ENCODE data around the gene ITPKC. TPM values are rescaled to one million over a fixed set of nuclear protein-coding genes. Genes with fewer than 3 reads are reported as not detected.
A peak's percentile ranks its signal among the peaks of the same experiment; 100 is the strongest.

Gene ITPKC
- total and polyA plus RNA-seq, 10 of the 15 experiments (the other 5 are each of a cell fraction or from before 2014, with no cell fraction given) = 0.03 to 6.4 (median 3.5) TPM

- in situ Hi-C loops (cut with MboI) = no loop called here
- no peak for ATAC-seq
- Histone ChIP-seq H3K4me3 (no peak overlapping the region), H3K4me2 (ENCODE audit: control insufficient read depth, insufficient read depth) (no peak overlapping the region), H3K27ac (ENCODE audit: control insufficient read depth, insufficient read depth) (no peak overlapping the region), H3K9ac (ENCODE audit: control insufficient read depth, insufficient read depth, low read length) (no peak overlapping the region), H3K27me3 (replicated peaks in 1 of 2; ENCODE audit: control insufficient read depth in 2 of 2, insufficient read depth in 2 of 2, low read length in 1 of 2) (no peaks in the 10 kb centered on the region), H3K79me2 (ENCODE audit: control insufficient read depth, insufficient read depth, low read length) (no peaks in the 10 kb centered on the region), H3K4me1 (ENCODE audit: control insufficient read depth, insufficient read depth, low read length) (peaks cover 26% of the 10 kb centered on the region), H3K9me3 (replicated peaks; ENCODE audit: control insufficient read depth, insufficient read depth, low read length) (no peaks in the 10 kb centered on the region), H4K20me1 (ENCODE audit: control insufficient read depth, insufficient read depth) (no peaks in the 10 kb centered on the region), H2AFZ (ENCODE audit: control insufficient read depth, low read depth, low read length) (no peak overlapping the region), H3K36me3 (ENCODE audit: control insufficient read depth in 2 of 2, insufficient read depth in 2 of 2, low read length in 1 of 2) (no peaks in the 10 kb centered on the region; a peak in 1 of 4 replicates)
- CTCF ChIA-PET = interaction anchor here (1.3 kb wide), 1 partner anchor 118 kb away, joined by 4 read pairs; no protein-coding TSS in a partner anchor
- SMC1A ChIA-PET (ENCODE audit: uncharacterized antibody, unreplicated experiment) = interaction anchor here (1.2 kb wide), 1 partner anchor 117 kb away, joined by 3 read pairs; no protein-coding TSS in a partner anchor
- POLR2A ChIA-PET = no interaction called here
- TF ChIP-seq BCL3 (IDR thresholded peaks at IDR 0.05; ENCODE audit: borderline replicate concordance, insufficient read depth, low read depth, low read length, poor library complexity, severe bottlenecking) = peak; percentile 8
- no peak for TF ChIP-seq ZNF687 (IDR thresholded peaks at IDR 0.05)
- DNase-seq (ENCODE audit: low read depth, low spot score) = no peak
- no peak for FAIRE-seq
- BruUV-seq (replicated peaks) = TSS peak; percentile 49
- WGBS (ENCODE audit: insufficient coverage, insufficient replicate concordance, low lambda C conversion rate, missing lambda C conversion rate) = 58% methylated on average over 1 of the region's 1 CpG
- intact Hi-C loops (cut with micrococcal nuclease; ENCODE audit: unreplicated experiment) = no loop called here
- RAD21 ChIA-PET (ENCODE audit: unreplicated experiment) = interaction anchor here (0.5 to 2.1 kb wide), 2 partner anchors 90 to 527 kb away, joined by 3 to 12 read pairs; partner anchors contain the start of gene RAB4B
Observed at GRCh38 chr19:40688309-40688708, 28.6 kb upstream of the ITPKC start.

Data from GM12878 (cell line).